CD14-positive monocyte (primary cell): ENCODE measurements around the gene BTBD7. TPM values are rescaled to one million over a fixed set of nuclear protein-coding genes. Genes with fewer than 3 reads are reported as not detected.
A peak's percentile ranks its signal among the peaks of the same experiment; 100 is the strongest.

Experiments
- DNase-seq, 3 donors: peaks; one replicate each; pipeline ENCODE4 v3.0.0-alpha.2; 2011 to 2022
- H2AFZ ChIP-seq: 2 replicates; pipeline ENCODE4 v1.6.0; 2012; ENCODE audit warnings: mild to moderate bottlenecking, low read depth, low read length, inconsistent platforms; ENCODE audit not compliant: insufficient read depth, poor library complexity, severe bottlenecking
- H3K27ac ChIP-seq, 2 donors: 1 replicate in 1 of 2; 2 replicates in 1 of 2; pipeline ENCODE4 v1.5.1; 2012 to 2013; ENCODE audit warnings: low read length in 2 of 2, control low read depth in 1 of 2, inconsistent platforms in 1 of 2, low read depth in 1 of 2, mild to moderate bottlenecking in 1 of 2
- H3K27me3 ChIP-seq, 2 donors: one replicate each; pipeline versions ENCODE4 v1.6.0 to v1.6.1; 2011 to 2013; ENCODE audit warnings: low read length in 2 of 2; ENCODE audit not compliant: control insufficient read depth in 2 of 2, insufficient read depth in 2 of 2
- H3K36me3 ChIP-seq, 2 donors: replicated peaks in 1 of 2; 1 replicate in 1 of 2; 2 replicates in 1 of 2; pipeline versions ENCODE4 v1.5.1 to v1.6.1; 2012 to 2013; ENCODE audit warnings: low read length in 2 of 2, control low read depth in 1 of 2, inconsistent platforms in 1 of 2, mild to moderate bottlenecking in 1 of 2; ENCODE audit not compliant: insufficient read depth in 2 of 2, control insufficient read depth in 1 of 2
- H3K4me1 ChIP-seq, 2 donors: 1 replicate in 1 of 2; 2 replicates in 1 of 2; pipeline versions ENCODE4 v1.5.1 to v1.6.1; 2012 to 2013; ENCODE audit warnings: low read length in 2 of 2, control low read depth in 1 of 2, inconsistent platforms in 1 of 2, mild to moderate bottlenecking in 1 of 2, moderate library complexity in 1 of 2; ENCODE audit not compliant: insufficient read depth in 2 of 2, control insufficient read depth in 1 of 2
- H3K4me2 ChIP-seq: replicated peaks from 2 replicates; pipeline ENCODE3; 2012; ENCODE audit warnings: low read length, moderate library complexity, mild to moderate bottlenecking; ENCODE audit not compliant: poor library complexity, severe bottlenecking; ENCODE audit errors: extremely low read depth
- H3K4me3 ChIP-seq, 3 experiments: fragments of 200-600 bp in 1 of 3; sonication (generic) in 1 of 3; replicated peaks in 1 of 3; 1 replicate in 2 of 3; 2 replicates in 1 of 3; pipeline ENCODE4 v1.5.1; 2011 to 2013; ENCODE audit warnings: low read length in 3 of 3, mild to moderate bottlenecking in 3 of 3, control low read depth in 2 of 3, low read depth in 2 of 3, inconsistent platforms in 1 of 3, moderate library complexity in 1 of 3
- H3K79me2 ChIP-seq: 2 replicates; pipeline ENCODE4 v1.6.0; 2012; ENCODE audit warnings: mild to moderate bottlenecking, control low read depth, inconsistent platforms, low read length, moderate library complexity; ENCODE audit not compliant: insufficient read depth
- H3K9ac ChIP-seq: 2 replicates; pipeline ENCODE4 v1.6.0; 2017; ENCODE audit warnings: low read length, mild to moderate bottlenecking; ENCODE audit not compliant: insufficient read depth, poor library complexity, severe bottlenecking
- H3K9me3 ChIP-seq, 2 donors: replicated peaks in 1 of 2; 1 replicate in 1 of 2; 2 replicates in 1 of 2; pipeline versions ENCODE4 v1.5.1 to v1.6.1; 2012 to 2013; ENCODE audit warnings: low read length in 2 of 2, control low read depth in 1 of 2; ENCODE audit not compliant: control insufficient read depth in 1 of 2, insufficient read depth in 1 of 2
- H4K20me1 ChIP-seq: 2 replicates; pipeline ENCODE4 v1.6.0; 2012; ENCODE audit warnings: mild to moderate bottlenecking, low read length, control low read depth, moderate library complexity; ENCODE audit not compliant: insufficient read depth
- H3K27ac Mint-ChIP-seq, 7 donors: one replicate each; pipeline ENCODE4 v1.8.0; 2020; ENCODE audit warnings: mild to moderate bottlenecking in 7 of 7, mixed read lengths in 7 of 7, moderate library complexity in 6 of 7, inconsistent platforms in 2 of 7
- H3K27me3 Mint-ChIP-seq, 3 donors: one replicate each; pipeline ENCODE4 v1.8.0; 2021 to 2022; ENCODE audit warnings: low read depth in 3 of 3, mild to moderate bottlenecking in 3 of 3, mixed read lengths in 3 of 3, moderate library complexity in 3 of 3, inconsistent platforms in 1 of 3
- H3K36me3 Mint-ChIP-seq, 2 donors: one replicate each; pipeline ENCODE4 v1.8.0; 2020; ENCODE audit warnings: mixed read lengths in 2 of 2, inconsistent platforms in 1 of 2, mild to moderate bottlenecking in 1 of 2
- H3K4me1 Mint-ChIP-seq: one replicate; pipeline ENCODE4 v1.8.0; 2020; ENCODE audit warnings: mild to moderate bottlenecking, mixed read lengths
- H3K4me3 Mint-ChIP-seq, 2 donors: one replicate each; pipeline ENCODE4 v1.8.0; 2020; ENCODE audit warnings: mild to moderate bottlenecking in 2 of 2, mixed read lengths in 2 of 2, moderate library complexity in 1 of 2
- H3K9me3 Mint-ChIP-seq, 7 donors: one replicate each; pipeline ENCODE4 v1.8.0; 2020 to 2022; ENCODE audit warnings: mixed read lengths in 7 of 7, mild to moderate bottlenecking in 6 of 7, moderate library complexity in 6 of 7, inconsistent platforms in 2 of 7
- CTCF ChIP-seq: fragments of 200-600 bp; IDR thresholded peaks from one replicate; pipeline ENCODE4 v1.8.0; 2022; ENCODE audit warnings: antibody characterized with exemption, mild to moderate bottlenecking
- WGBS: methylation state at CpG from one replicate; pipeline ENCODE4 v1.1.5; 2013; ENCODE audit warnings: missing lambda C conversion rate; ENCODE audit not compliant: insufficient coverage; 5-methylcytosine and 5-hydroxymethylcytosine counted together
- intact Hi-C, 2 donors: fragments of 100-400 bp; cut with micrococcal nuclease; formaldehyde crosslinking; loops; one replicate each; pipeline versions ENCODE4 v1.15.0 to v1.15.1; 2023
- polyA plus RNA-seq, 3 donors: library from polyadenylated mRNA; depleted of rRNA in 1 of 3; unstranded in 2 of 3; stranded (reverse) in 1 of 3; fragments of 300-500 nt in 2 of 3; fragments of >200 nt in 1 of 3; fragmentation: Illumina TruSeq in 2 of 3; gene quantifications; 1 replicate in 2 of 3; 2 replicates in 1 of 3; pipeline ENCODE4 v1.2.3, GENCODE V29; 2012 to 2021

Gene BTBD7
- polyA plus RNA-seq, 3 donors: 8.3 to 8.6 (median 8.5) TPM

DNA sequence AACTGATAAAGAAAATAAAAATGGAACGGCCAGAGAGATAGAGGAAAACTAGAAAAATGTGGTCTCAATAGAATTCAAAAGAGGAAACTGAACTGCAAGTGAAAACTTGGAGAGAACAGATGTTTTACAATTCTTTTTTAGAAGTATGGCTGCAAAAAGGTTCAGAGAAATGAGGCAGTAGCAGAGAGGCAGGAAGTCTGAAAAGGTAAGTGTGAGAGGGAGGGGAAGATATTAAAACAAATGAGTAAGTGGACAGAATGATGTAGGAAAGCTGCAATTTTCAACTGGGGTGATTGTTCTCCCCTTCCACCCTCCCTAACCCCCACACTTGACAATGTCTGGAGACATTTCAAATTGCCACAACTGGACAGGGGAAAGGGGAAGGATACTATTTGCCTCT, 12.9 kb downstream of the BTBD7 start:
- Mint-ChIP-seq H3K36me3 (peaks cover 10 to 20% of the 10 kb centered on the region in 2 donors), H3K27ac (peak overlapping the region in 5 of 7 donors; percentile 0 to 60 (median 8)), H3K4me1 (peaks cover 60% of the 10 kb centered on the region), H3K9me3 (peaks cover 0 to 3% (median 0%) of the 10 kb centered on the region in 7 donors), H3K4me3 (no peak overlapping the region), H3K27me3 (no peaks in the 10 kb centered on the region)
- H3K9ac ChIP-seq: no peak overlapping the region
- intact Hi-C loops: no loop called here
- no peak overlapping the region for H2AFZ ChIP-seq
- peaks cover 34 to 41% of the 10 kb centered on the region in 2 donors for H3K4me1 ChIP-seq
- 17% methylated on average over 1 of the region's 1 CpG for WGBS
- TF ChIP-seq CTCF: no peak
- peaks cover 0 to 13% of the 10 kb centered on the region in 2 donors for H3K36me3 ChIP-seq
- H3K79me2 ChIP-seq: peaks cover 97% of the 10 kb centered on the region
- H3K27me3 ChIP-seq: no peaks in the 10 kb centered on the region
- no peaks in the 10 kb centered on the region for H3K9me3 ChIP-seq
- peaks cover 100% of the 10 kb centered on the region for H4K20me1 ChIP-seq
- no peak for DNase-seq
- H3K4me3 ChIP-seq: no peak overlapping the region
- H3K4me2 ChIP-seq: no peak overlapping the region
- H3K27ac ChIP-seq: peak overlapping the region in 1 of 2 donors; percentile 33

DNA sequence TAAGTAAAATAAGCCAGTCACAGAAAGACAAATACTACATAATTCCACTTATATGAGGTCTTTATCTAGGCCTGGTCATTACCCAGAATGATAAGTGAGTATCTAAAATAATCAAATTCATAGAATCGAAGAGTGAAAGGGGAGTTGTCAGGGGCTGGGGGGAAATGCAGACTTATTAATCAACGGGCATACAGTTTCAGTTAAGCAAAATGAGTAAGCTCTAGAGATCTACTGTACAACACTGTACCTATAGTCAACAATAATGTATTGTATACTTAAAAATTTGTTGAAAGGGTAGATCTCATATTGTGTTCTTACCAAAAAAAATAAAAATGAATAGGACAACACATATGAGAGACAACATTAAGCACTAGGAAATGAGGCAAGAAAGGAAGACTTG, 13.3 kb downstream of the BTBD7 start:
- Histone ChIP-seq H3K4me2 (no peak overlapping the region), H3K4me1 (peaks cover 34 to 41% of the 10 kb centered on the region in 2 donors), H3K79me2 (peaks cover 96% of the 10 kb centered on the region), H4K20me1 (peaks cover 100% of the 10 kb centered on the region), H3K9me3 (no peaks in the 10 kb centered on the region), H2AFZ (no peak overlapping the region), H3K27me3 (no peaks in the 10 kb centered on the region), H3K36me3 (peaks cover 0 to 13% of the 10 kb centered on the region in 2 donors), H3K9ac (no peak overlapping the region), H3K27ac (peak overlapping the region in 1 of 2 donors; percentile 33), H3K4me3 (no peak overlapping the region)
- no peak for DNase-seq
- no peak overlapping the region for H3K4me3 Mint-ChIP-seq
- peaks cover 0 to 3% (median 0%) of the 10 kb centered on the region in 7 donors for H3K9me3 Mint-ChIP-seq
- H3K36me3 Mint-ChIP-seq: peaks cover 6 to 16% of the 10 kb centered on the region in 2 donors
- H3K27ac Mint-ChIP-seq: peak overlapping the region in 3 of 7 donors; percentile 4 to 72 (median 8)
- no peaks in the 10 kb centered on the region for H3K27me3 Mint-ChIP-seq
- peaks cover 57% of the 10 kb centered on the region for H3K4me1 Mint-ChIP-seq
- no peak for TF ChIP-seq CTCF
- no CpG with 5 or more reads among the region's 2 CpGs for WGBS
- intact Hi-C loops: no loop called here
